ENCODE results near the gene BTNL9.
"Not testable (repeated sequence)": the region's sequence is repeated elsewhere in the genome, so short reads cannot be mapped to it uniquely, and the experiment has no call there.

The BTNL9 gene

DNA sequence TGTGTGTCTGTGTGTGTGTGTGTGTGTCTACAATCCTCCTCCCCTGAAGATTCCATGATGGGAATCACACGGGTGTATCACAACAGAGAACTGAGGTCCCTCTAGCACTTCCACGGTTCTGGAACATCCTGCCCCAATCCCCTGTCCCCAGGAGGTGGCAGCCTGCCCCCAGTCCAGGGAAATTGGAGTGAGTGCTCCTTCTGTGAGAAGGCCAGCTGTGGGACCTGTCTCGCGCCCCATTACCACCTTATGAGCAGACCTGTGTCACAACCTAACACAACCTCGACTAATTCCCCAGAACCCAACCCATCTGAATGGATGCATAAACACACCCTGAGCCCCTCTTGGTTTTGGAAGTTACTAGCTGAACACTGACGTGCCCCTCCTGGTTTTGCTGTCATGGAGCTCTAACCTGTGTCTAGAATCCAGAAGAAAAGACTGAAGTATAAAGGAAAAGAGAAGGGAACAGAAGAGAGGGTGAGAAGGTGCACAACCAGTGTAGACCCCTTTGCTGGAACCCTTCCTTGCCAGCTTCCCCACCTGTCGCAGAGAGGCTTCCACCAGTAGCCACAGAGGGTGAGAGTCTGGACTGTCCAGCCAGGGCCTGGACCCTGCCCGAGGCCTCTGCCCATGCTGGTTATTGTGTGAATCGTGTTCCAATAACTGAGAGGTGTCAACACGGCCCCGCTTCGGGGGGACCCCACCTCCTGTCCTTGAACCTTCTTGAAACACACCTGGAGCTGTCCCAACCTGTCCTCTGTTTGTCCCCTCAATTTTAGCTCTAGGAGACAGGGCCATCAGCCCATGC, 3.4 kb downstream of the BTNL9 start:
- no peak for DNase-seq (ENCODE audit: low spot score)

- DNase-seq (ENCODE audit: low spot score): no peak
Measured at GRCh38 chr5:181044093-181044599, 4.1 kb downstream of the BTNL9 start.

DNA sequence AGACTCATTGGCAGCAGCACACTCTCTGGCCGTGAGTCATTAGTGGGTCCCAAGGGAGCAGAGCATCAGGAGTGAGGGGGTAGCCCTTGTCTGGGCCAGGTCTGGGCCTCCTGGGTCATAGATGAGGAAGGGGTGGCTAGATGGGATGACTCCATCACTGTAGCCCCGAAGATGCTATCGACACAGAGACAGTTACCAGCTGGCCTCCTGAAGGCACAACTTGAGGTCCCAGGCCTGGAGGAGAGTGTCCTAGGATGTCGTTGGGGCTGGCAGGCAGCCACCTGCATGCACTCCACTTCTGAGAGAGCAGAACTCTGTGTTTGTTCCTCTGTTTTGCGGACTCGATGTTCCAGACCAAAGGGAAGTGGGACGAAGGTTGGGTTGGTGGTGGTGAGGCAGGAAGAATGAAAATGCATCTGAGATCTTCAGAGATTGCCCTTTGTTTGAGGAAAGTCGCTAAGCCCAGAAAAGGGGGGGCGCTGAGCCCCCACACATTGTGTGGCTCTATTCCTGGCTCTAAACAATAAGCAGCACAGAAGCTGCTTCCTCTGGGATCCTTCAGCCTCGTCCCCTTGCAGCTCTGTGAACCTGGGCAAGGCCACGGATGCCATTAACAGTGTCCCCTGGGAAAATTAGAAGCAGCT, 4.7 kb downstream of the BTNL9 start:
- DNase-seq (ENCODE audit: low spot score): no peak

GRCh38 chr5:181045316-181045715, 5.2 kb downstream of the BTNL9 start:
- DNase-seq (ENCODE audit: low spot score): no peak

GRCh38 chr5:181045857-181046256, 5.8 kb downstream of the BTNL9 start:
- not testable (repeated sequence) for DNase-seq (ENCODE audit: low spot score)

- no peak for DNase-seq (ENCODE audit: low spot score)
Measured at GRCh38 chr5:181047288-181047687, 7.2 kb downstream of the BTNL9 start.

DNA sequence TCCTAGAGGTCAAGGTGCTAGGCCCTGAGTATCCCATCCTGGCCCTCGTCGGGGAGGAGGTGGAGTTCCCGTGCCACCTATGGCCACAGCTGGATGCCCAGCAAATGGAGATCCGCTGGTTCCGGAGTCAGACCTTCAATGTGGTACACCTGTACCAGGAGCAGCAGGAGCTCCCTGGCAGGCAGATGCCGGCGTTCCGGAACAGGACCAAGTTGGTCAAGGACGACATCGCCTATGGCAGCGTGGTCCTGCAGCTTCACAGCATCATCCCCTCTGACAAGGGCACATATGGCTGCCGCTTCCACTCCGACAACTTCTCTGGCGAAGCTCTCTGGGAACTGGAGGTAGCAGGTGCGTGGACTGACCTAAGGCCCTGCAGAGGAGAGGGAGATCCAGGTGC, 7.9 kb downstream of the BTNL9 start:
- DNase-seq (ENCODE audit: low spot score): no peak

- no peak for DNase-seq (ENCODE audit: low spot score)
Measured at GRCh38 chr5:181050016-181050415, 9.9 kb downstream of the BTNL9 start.

DNA sequence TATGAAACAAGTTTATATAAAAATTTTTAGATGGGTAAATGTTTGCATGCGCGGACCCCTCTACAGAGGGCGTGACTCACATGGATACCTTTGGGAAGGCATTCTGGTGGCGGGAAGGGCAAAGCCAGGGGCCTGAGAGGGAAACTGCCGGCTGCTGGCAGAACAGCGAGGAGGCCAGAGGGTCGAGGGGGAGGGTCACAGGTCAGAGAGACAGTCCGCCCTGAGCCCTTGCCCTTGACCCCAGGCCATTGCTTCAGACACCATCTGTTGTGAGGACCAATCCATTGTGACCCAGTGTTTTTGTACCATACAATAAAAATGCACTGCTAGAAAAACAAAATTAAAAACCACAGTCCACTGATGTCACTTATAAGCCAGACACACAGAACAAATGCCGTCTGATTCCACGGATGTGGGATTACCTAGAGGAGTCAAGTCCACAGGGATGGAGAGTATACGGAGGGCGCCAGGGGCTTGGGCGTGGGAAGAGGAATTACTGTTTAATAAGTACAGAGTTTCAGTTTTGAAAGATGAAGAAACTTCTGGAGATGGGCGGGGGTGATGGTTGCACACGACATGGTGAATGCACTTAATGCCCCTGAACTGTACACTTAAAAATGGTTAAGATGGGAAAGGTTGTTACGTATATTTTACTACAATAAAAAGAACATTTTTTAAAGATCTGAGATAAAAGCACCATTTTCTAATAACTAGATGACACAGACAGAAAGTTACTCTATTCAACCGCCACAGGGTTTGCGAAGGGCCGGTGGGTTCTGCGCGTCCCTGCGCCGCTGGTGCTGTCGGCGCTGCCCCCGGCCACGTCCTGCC, 12.0 kb downstream of the BTNL9 start:
- no peak for DNase-seq (ENCODE audit: low spot score)

GRCh38 chr5:181052672-181053487, 12.8 kb downstream of the BTNL9 start:
- peak; percentile 37 for DNase-seq (ENCODE audit: low spot score)

DNA sequence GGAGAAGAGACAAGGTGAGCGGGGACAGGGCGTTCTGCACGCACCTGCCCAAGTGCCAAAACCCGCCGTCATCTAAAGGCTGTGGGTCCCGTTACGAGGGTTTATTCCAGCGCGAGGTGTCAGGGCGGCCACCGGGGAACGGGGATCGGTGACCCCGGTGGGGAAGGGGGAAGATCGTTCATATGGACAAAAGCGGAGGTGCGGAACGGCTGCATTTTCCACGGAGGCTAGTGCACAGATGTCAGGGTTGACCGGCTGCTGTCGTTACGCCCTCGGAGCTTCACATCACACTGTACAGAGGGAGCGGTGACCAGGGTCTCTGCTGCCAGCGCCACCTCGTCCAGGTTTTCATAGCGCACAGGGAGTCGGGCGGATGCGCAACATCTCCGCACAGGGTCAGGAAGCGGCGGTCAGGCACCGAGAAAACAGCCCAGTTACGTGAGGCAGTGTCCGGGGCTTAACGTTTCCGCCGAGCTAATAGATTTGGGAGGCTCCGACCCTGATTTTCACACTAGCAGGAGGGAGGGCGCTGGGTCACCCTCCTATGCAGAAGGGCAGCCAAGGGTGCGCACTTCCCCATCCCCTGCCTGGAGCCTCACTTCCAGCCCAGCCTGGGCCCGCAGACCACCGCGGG, 13.5 kb downstream of the BTNL9 start:
- DNase-seq (ENCODE audit: low spot score): no peak

GRCh38 chr5:181054138-181054537, 14.1 kb downstream of the BTNL9 start:
- no peak for DNase-seq (ENCODE audit: low spot score)

GRCh38 chr5:181054871-181055459, 14.9 kb downstream of the BTNL9 start:
- no peak for DNase-seq (ENCODE audit: low spot score)

- no peak for DNase-seq (ENCODE audit: low spot score)
Measured at GRCh38 chr5:181056431-181056830, 16.4 kb downstream of the BTNL9 start.

DNA sequence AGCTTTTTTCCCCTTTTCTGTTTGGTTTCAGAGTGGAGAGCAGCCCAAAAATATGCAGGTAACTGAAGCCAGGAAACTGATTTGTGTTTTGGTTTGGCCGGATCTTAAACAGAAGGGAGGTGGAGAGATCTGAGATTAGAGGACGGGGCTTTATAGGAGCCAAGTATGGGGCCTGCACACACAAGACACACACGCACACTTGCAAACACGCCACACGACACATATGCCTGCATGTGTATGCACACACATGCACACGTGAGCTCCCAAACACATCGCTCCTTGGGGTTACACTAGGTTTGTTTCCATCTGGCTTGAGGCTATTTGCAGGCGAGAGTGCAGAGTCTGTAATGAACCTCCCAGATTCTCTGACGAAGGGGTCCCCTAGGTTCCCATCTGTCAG, 18.3 kb downstream of the BTNL9 start:
- DNase-seq (ENCODE audit: low spot score): no peak

GRCh38 chr5:181058786-181059296, 18.8 kb downstream of the BTNL9 start:
- no peak for DNase-seq (ENCODE audit: low spot score)

DNA sequence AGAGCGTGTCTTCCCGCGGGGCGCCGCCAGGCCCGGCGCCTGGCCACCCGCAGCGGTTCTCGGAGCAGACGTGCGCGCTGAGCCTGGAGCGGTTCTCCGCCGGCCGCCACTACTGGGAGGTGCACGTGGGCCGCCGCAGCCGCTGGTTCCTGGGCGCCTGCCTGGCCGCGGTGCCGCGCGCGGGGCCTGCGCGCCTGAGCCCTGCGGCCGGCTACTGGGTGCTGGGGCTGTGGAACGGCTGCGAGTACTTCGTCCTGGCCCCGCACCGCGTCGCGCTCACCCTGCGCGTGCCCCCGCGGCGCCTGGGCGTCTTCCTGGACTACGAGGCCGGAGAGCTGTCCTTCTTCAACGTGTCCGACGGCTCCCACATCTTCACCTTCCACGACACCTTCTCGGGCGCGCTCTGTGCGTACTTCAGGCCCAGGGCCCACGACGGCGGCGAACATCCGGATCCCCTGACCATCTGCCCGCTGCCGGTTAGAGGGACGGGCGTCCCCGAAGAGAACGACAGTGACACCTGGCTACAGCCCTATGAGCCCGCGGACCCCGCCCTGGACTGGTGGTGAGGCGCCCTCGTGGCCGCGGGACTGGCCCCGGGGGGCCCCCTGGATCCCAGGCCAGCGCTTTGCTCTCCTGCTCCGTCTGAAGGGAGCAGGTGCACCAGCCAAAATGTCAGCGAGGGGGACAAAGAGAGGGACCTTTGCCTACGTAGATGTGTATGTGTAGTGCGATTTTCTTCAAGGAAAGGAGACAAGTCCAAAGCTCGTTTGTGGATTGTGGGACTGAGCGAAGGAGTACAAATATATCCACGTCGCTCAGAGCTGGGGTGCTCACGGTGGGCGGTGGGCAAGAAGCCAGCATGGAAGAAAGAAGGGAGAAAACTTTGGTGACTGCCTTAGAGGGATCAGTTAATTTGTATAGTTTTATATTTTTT, 19.5 kb downstream of the BTNL9 start:
- DNase-seq (ENCODE audit: low spot score): no peak

DNA sequence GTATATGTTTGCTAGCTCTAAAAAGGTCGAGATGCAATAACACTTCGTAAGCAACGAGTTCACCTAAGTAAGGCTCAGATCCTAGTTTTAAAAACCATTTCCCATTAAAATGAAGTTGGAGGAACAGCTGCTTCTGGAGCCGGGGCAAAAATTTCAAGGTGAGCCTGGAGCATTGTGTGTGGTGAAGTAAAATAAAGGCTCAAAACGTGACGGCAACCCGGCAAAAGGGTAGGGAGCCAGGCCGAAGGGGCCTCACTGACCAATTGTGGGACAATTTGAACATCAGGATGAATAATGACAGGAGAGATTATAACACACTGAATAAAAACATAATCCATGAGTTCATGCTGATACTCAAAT, 20.1 kb downstream of the BTNL9 start:
- no peak for DNase-seq (ENCODE audit: low spot score)

DNA sequence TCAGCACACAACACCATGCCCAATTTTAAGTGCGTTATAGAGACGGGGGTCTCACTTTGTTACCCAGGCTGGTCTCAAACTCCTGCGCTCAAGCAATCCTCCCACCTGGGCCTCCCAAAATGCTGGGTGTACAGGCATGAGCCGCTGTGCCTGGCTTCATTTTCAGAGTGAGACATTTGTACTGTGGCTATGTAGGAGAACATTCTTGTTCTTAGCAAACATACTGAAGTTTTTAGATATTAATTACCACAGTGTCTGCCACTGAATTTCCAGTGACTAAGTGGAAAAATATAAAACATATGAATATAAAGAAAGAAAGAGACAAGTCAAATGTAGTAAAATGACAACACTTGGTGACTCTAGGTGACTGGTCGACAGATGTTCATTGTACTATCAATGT, 20.9 kb downstream of the BTNL9 start:
- no peak for DNase-seq (ENCODE audit: low spot score)

DNA sequence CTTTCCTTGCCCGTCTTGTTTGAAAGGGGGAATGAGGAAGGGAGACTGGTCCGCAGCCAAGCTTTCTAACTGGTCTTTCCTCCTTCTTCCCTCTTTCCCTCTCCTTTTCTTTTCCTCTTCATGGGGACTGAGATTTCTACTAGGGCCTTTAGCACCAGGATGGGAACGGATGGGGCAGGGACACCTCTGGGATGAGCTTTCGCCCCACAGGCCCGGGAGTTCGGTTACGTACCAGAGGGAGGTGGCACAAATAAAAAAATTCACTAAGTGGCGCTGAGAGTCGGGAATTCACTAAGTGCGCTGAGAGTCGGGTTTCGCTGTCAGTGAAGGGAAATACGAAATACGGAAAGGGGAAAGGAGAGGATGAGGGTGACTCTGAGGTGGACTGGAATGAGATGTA, 21.6 kb downstream of the BTNL9 start:
- DNase-seq (ENCODE audit: low spot score): no peak
